GM12873 (cell line): ENCODE data around the gene UCMA.
A peak's percentile ranks its signal among the peaks of the same experiment; 100 is the strongest.

Source experiments
- TF ChIP-seq, protein P1 (sequence below): IDR thresholded peaks from 2 replicates; pipeline ENCODE4 v1.5.1; 2012; ENCODE audit warnings: low read depth, mild to moderate bottlenecking, moderate library complexity, low read length, control low read depth; ENCODE audit not compliant: insufficient read depth; ENCODE audit errors: missing control alignments

UCMA gene, protein sequence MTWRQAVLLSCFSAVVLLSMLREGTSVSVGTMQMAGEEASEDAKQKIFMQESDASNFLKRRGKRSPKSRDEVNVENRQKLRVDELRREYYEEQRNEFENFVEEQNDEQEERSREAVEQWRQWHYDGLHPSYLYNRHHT

GRCh38 chr10:13234172-13234571 lies at the start of gene UCMA:
Gene UCMA (minus strand): TSS chr10:13234374. CDS start chr10:13234258, 116 bp downstream.
- TF ChIP-seq, protein P1, sequence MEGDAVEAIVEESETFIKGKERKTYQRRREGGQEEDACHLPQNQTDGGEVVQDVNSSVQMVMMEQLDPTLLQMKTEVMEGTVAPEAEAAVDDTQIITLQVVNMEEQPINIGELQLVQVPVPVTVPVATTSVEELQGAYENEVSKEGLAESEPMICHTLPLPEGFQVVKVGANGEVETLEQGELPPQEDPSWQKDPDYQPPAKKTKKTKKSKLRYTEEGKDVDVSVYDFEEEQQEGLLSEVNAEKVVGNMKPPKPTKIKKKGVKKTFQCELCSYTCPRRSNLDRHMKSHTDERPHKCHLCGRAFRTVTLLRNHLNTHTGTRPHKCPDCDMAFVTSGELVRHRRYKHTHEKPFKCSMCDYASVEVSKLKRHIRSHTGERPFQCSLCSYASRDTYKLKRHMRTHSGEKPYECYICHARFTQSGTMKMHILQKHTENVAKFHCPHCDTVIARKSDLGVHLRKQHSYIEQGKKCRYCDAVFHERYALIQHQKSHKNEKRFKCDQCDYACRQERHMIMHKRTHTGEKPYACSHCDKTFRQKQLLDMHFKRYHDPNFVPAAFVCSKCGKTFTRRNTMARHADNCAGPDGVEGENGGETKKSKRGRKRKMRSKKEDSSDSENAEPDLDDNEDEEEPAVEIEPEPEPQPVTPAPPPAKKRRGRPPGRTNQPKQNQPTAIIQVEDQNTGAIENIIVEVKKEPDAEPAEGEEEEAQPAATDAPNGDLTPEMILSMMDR = no peak

- TF ChIP-seq, protein P1 = no peak
Measured at GRCh38 chr10:13276749-13277365, 42.7 kb upstream of the UCMA start.

DNA sequence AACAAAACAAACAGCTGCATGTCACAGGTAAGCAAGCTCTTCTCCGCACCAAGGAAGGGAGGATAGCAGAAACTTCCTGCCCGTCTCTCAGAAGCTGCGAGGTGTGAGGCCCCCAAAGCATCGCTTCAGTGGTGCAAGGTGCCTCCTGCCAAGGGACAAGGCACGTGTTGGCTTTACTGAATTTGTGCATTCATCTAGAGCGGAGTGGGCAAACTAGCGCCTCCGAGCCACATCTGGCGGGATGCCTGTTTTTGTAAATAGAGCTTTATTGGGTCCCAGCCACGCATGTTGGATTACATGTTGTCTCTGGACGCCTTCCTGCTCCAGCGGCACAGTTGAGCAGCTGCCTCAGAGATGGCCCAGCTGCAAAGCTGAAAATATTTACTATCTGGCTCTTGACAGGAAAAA lies 38.0 kb upstream of the UCMA start:
- TF ChIP-seq, protein P1 = no peak

DNA sequence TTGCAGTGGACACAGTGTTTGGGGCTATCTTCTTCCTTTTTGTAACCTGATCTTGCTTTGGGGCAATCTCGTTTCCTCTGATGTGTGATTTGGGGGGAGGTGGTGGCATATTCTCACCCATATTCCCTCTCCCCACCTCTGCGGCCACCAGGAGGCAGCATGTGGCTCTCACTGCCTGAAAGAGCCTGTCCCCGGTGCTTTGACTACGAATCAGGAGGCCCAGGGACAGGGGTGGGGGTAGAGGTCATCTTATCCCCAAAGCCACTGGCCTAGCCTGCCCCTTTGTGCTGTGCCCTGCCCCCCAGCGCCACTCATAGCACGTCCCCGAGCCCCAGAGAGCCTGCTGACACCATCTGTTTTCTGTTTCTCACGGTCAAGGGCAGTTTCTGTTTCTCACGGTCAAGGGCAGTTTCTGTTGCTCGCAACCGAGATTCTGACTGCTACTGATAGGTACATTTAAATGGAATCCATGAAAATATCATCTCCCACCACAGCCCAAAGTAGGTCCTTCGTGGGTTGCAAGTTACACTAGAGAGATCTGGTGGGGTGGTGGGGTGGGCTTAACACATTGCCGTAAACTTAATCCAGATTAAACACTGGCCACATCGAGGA lies 37.5 kb upstream of the UCMA start:
- TF ChIP-seq, protein P1 = peak; percentile 76

- TF ChIP-seq, protein P1 = no peak
Measured at GRCh38 chr10:13270877-13271551, 36.8 kb upstream of the UCMA start.

- TF ChIP-seq, protein P1 = no peak
Measured at GRCh38 chr10:13268841-13269240, 34.7 kb upstream of the UCMA start.

DNA sequence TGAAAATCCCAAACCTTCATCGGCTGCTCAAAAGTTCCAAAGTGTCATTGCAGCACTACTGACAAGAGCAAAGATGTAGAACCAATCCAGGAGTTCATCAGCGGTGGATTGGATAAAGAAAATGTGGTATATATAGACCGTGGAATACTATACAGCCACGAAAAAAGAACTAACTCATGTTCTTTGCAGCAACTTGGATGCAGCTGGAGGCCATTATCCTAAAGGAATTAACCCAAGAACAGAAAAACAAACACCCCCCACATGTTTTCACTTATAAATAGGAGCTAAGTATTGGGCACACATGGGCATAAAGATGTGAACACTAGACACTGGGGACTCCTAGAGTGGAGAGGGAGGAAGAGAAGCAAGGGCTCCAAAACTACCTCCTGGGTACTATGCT lies 34.1 kb upstream of the UCMA start:
- TF ChIP-seq, protein P1 = no peak
